Nephron progenitor cell (in vitro differentiated cells): ENCODE data around the gene SPARC.
A peak's percentile ranks its signal among the peaks of the same experiment; 100 is the strongest.
"Not testable (repeated sequence)": the region's sequence is repeated elsewhere in the genome, so short reads cannot be mapped to it uniquely, and the experiment has no call there.

Source experiments
- DNase-seq: peaks from one replicate; pipeline ENCODE4 v3.0.0; 2021
- H3K27ac Mint-ChIP-seq: 2 replicates; pipeline ENCODE4 v1.8.0; 2021; ENCODE audit warnings: mild to moderate bottlenecking, moderate library complexity, mixed read lengths
- H3K27me3 Mint-ChIP-seq: 2 replicates; pipeline ENCODE4 v1.8.0; 2021; ENCODE audit warnings: mild to moderate bottlenecking, low read depth, mixed read lengths; ENCODE audit not compliant: poor library complexity
- H3K36me3 Mint-ChIP-seq: 2 replicates; pipeline ENCODE4 v1.8.0; 2021; ENCODE audit warnings: low read depth, mixed read lengths
- H3K4me1 Mint-ChIP-seq: 2 replicates; pipeline ENCODE4 v1.8.0; 2021; ENCODE audit warnings: mixed read lengths
- H3K4me3 Mint-ChIP-seq: 2 replicates; pipeline ENCODE4 v1.8.0; 2021; ENCODE audit warnings: mild to moderate bottlenecking, moderate library complexity, mixed read lengths
- H3K9me3 Mint-ChIP-seq: 2 replicates; pipeline ENCODE4 v1.8.0; 2021; ENCODE audit warnings: mild to moderate bottlenecking, moderate library complexity, mixed read lengths
- TF ChIP-seq, protein P1 (sequence below): fragments of 200-600 bp; sonication (generic); IDR thresholded peaks from 2 replicates; pipeline ENCODE4 v1.5.0; 2021; ENCODE audit warnings: antibody characterized with exemption

SPARC gene

DNA sequence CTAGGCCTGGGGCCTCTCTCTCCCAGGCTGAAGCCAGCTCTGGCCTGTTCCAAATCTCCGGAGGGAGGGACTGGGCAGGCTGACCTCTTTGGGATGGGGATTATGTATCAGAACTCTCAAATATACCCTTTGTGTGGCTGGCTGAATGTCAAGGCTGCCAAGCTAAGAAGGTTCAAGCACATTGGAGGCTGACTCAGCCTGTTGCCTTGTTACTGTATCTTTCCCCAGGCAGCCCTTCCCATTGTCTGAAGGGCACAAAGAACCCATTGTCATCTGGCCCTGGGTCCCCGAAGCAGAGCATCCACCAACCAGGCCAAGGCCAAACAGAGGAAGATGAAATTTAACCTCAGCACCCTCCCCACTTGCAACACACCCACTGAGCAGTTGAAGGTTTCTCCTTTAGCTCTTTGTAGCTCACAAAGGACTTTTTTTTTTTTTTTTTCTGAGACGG lies 7.3 kb upstream of the SPARC start:
- TF ChIP-seq, protein P1, sequence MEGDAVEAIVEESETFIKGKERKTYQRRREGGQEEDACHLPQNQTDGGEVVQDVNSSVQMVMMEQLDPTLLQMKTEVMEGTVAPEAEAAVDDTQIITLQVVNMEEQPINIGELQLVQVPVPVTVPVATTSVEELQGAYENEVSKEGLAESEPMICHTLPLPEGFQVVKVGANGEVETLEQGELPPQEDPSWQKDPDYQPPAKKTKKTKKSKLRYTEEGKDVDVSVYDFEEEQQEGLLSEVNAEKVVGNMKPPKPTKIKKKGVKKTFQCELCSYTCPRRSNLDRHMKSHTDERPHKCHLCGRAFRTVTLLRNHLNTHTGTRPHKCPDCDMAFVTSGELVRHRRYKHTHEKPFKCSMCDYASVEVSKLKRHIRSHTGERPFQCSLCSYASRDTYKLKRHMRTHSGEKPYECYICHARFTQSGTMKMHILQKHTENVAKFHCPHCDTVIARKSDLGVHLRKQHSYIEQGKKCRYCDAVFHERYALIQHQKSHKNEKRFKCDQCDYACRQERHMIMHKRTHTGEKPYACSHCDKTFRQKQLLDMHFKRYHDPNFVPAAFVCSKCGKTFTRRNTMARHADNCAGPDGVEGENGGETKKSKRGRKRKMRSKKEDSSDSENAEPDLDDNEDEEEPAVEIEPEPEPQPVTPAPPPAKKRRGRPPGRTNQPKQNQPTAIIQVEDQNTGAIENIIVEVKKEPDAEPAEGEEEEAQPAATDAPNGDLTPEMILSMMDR: no peak
- Mint-ChIP-seq H3K4me1 (peaks cover 68% of the 10 kb centered on the region), H3K36me3 (no peaks in the 10 kb centered on the region), H3K27me3 (peaks cover 7% of the 10 kb centered on the region), H3K9me3 (no peaks in the 10 kb centered on the region), H3K4me3 (no peak overlapping the region), H3K27ac (no peak overlapping the region)
- DNase-seq: no peak

DNA sequence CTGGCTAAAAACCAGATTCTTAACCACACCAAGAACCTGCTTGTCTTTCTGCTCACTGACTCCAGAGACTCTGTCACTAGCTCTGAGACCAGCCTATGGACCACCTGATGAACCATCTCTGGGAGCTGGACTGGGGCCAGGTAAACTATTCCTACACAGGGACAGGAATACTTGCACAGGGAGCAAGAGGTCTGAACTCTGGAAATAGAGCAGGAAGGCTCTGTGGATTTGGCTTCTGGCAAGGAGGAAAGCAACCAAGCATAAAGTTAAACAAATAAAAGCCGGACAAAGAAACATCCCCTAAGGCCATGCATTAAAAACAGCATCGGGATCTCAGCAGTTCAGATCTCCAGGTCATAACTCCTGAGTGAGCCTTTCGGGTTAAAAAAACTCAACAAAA lies 5.6 kb upstream of the SPARC start:
- TF ChIP-seq, protein P1: no peak

DNA sequence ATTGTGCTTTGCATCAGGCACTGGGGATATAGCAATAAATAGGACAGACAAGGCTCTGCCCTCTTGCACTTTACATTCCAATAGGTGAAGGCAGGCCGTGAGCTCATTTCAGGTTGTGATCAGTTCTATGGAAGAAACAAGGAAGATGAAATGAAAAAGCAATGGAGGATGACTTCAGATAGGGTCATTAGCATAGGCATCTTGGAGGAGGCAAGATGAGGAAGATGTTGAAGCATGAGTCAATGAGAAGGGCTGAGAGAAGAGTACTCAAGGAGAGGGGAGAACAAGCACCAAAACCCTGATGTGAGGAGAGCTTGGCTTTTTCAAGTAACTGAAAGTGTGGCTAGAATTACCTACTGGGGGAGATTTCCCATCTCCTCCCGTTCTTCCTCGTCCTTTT lies 5.0 kb upstream of the SPARC start:
- peaks cover 9% of the 10 kb centered on the region for H3K27me3 Mint-ChIP-seq
- H3K36me3 Mint-ChIP-seq: no peaks in the 10 kb centered on the region
- no peak overlapping the region for H3K27ac Mint-ChIP-seq
- TF ChIP-seq, protein P1: no peak
- no peak overlapping the region for H3K4me3 Mint-ChIP-seq
- peaks cover 71% of the 10 kb centered on the region for H3K4me1 Mint-ChIP-seq
- DNase-seq: no peak
- H3K9me3 Mint-ChIP-seq: no peaks in the 10 kb centered on the region

More for the DNA sequence above, 5.6 kb upstream of the SPARC start:
- DNase-seq: no peak
- H3K9me3 Mint-ChIP-seq: no peaks in the 10 kb centered on the region
- no peaks in the 10 kb centered on the region for H3K36me3 Mint-ChIP-seq
- peak overlapping the region; percentile 76 for H3K27ac Mint-ChIP-seq
- H3K4me1 Mint-ChIP-seq: peaks cover 71% of the 10 kb centered on the region
- H3K4me3 Mint-ChIP-seq: peak overlapping the region; percentile 43
- H3K27me3 Mint-ChIP-seq: peaks cover 9% of the 10 kb centered on the region

DNA sequence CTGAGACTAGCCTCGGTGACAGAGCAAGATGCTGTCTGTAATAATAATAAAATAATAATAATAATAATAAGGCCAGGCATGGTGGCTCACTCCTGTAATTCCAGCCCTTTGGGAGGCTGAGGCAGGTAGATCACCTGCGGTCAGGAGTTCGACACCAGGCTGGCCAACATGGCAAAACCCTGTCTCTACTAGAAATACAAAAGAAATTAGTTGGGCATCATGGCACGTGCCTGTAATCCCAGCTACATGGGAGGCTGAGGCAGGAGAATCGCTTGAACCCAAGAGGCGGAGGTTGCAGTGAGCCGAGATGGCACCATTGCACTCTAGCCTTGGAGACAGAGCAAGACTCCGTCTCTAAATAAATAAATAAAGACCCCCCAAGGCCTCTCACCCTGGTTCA lies 2.9 kb upstream of the SPARC start:
- H3K36me3 Mint-ChIP-seq, H3K4me3 Mint-ChIP-seq, DNase-seq, H3K27ac Mint-ChIP-seq, H3K9me3 Mint-ChIP-seq: not testable (repeated sequence)
- H3K27me3 Mint-ChIP-seq: peaks cover 11% of the 10 kb centered on the region
- H3K4me1 Mint-ChIP-seq: peaks cover 73% of the 10 kb centered on the region

DNA sequence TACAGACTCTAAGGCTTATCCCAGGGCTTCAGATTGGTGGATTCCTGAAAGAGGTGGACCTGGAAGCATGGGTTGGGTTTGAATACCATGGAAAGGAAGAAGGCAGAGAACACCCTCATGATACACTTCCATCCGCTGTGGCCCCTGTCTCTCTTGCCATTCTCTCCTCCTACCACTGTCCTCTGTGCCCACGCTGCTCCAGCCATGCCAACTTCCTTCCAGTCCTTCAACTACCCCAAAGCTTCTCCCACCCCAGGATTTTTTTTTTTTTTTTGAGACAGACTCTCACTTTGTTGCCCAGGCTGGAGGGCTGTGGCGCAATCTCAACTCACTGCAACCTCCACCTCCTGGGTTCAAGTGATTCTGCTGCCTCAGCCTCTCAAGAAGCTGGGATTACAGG lies 1.7 kb upstream of the SPARC start:
- Mint-ChIP-seq H3K36me3 (no peaks in the 10 kb centered on the region), H3K4me3 (peak overlapping the region; percentile 37), H3K27ac (peak overlapping the region; percentile 25), H3K27me3 (peaks cover 7% of the 10 kb centered on the region), H3K4me1 (peaks cover 75% of the 10 kb centered on the region), H3K9me3 (no peaks in the 10 kb centered on the region)
- DNase-seq: no peak
- TF ChIP-seq, protein P1: no peak

DNA sequence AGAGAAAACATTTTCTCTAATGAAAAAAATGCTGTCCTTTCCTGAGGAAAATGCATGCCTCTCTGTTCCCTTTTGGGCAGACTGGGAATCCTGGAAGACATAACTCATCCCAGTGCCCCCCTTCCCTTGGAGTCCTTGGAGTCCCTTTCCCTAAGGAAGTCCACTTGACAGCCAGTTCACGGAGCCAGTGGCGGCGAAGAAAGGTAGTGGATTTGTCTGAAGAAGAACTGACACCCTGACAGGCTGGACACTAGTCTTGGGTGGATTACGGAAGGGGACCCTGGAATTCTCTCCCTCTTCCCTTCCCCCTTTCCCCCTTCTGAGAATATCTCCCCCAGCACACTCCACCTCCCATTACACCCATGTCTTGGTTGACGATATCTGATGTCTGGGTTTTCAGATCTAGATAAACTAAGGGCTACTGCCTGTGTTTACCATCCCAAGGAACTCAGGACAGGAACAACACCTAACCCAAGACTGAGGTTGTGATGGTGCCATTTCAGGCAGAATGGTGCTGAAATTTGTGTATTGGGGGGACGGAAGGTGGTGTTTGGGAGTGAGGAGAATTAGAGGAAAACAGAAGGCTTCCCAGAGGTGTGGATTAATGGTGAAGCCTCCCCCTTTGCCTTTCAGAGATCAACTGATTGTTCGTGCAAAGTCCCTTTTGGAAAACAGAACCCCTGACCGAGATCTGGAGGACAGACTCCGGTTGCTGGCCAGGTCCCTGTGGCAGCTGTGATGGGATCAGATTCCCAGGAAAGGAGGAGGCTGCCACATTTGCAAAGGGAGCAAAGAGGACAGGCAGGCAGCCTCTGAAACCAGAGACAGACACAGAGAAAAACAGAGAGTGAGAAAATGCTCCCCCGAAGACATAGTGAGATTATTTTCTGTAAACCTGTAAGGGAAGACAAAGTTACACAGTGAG lies 704 bp downstream of the SPARC start:
- peaks cover 77% of the 10 kb centered on the region for H3K4me1 Mint-ChIP-seq
- peak overlapping the region; percentile 94 for H3K4me3 Mint-ChIP-seq
- peak overlapping the region; percentile 98 for H3K27ac Mint-ChIP-seq
- TF ChIP-seq, protein P1: no peak
- peaks cover 7% of the 10 kb centered on the region for H3K27me3 Mint-ChIP-seq
- peak; percentile 33 for DNase-seq
- H3K36me3 Mint-ChIP-seq: peaks cover 16% of the 10 kb centered on the region
- H3K9me3 Mint-ChIP-seq: no peaks in the 10 kb centered on the region
